ENCODE measurements around the gene STARD6.
A peak's percentile ranks its signal among the peaks of the same experiment; 100 is the strongest.

STARD6 gene

DNA sequence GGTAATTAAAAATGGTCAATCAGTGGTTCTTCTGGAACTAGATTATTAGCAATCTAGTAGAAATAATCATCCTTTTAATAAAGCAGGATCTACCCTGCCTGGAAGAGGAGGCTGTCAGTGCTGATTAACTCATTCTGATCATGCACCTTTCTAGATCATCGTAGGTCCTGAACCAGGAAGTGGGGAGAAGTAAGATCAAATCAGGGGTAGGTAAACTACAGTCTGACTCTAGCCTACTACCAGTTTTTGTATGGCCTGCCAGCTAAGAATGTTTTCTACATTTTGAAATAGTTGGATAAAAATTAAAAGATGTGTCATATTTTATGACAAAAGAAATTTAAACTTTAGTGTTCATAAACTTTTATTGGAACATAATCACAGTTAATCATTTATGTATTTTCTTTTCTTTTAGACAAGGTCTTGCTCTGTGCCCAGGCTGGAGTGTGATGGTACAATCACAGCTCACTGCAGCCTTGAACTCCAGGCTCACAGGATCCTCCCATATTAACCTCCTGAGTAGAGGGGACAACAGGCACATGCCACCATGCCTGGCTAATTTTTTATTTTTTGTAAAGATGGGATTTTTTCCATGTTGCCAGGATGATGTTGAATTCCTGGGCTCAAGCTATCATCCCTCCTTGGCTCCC is 36.1 kb upstream of the STARD6 start:
- no peak overlapping the region for H3K9ac ChIP-seq (ENCODE audit: low read length)
- peaks cover 4% of the 10 kb centered on the region for H3K4me1 ChIP-seq (ENCODE audit: insufficient read depth, low read length, severe bottlenecking)
- no peak overlapping the region for H2AFZ ChIP-seq (ENCODE audit: low read length)
- no peak overlapping the region for H3K27ac ChIP-seq (ENCODE audit: low read depth, low read length, poor library complexity, severe bottlenecking)
- no peak overlapping the region for H3K4me2 ChIP-seq (ENCODE audit: low read length)
- H3K79me2 ChIP-seq (ENCODE audit: insufficient read depth, low read length) = no peaks in the 10 kb centered on the region
- no peaks in the 10 kb centered on the region for H3K9me3 ChIP-seq (ENCODE audit: low read length)
- H3K4me3 ChIP-seq (ENCODE audit: low read depth, low read length, poor library complexity, severe bottlenecking) = no peak overlapping the region
- no peaks in the 10 kb centered on the region for H3K9me2 ChIP-seq (ENCODE audit: low read depth, low read length)
- TF ChIP-seq EZH2 (IDR thresholded peaks at IDR 0.05; ENCODE audit: borderline replicate concordance, low read length) = no peak
- TF ChIP-seq, protein P1, sequence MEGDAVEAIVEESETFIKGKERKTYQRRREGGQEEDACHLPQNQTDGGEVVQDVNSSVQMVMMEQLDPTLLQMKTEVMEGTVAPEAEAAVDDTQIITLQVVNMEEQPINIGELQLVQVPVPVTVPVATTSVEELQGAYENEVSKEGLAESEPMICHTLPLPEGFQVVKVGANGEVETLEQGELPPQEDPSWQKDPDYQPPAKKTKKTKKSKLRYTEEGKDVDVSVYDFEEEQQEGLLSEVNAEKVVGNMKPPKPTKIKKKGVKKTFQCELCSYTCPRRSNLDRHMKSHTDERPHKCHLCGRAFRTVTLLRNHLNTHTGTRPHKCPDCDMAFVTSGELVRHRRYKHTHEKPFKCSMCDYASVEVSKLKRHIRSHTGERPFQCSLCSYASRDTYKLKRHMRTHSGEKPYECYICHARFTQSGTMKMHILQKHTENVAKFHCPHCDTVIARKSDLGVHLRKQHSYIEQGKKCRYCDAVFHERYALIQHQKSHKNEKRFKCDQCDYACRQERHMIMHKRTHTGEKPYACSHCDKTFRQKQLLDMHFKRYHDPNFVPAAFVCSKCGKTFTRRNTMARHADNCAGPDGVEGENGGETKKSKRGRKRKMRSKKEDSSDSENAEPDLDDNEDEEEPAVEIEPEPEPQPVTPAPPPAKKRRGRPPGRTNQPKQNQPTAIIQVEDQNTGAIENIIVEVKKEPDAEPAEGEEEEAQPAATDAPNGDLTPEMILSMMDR (IDR thresholded peaks at IDR 0.05; ENCODE audit: low read length) = no peak
- H3K27me3 ChIP-seq (ENCODE audit: insufficient read depth, low read length) = no peaks in the 10 kb centered on the region
- no peaks in the 10 kb centered on the region for H3K36me3 ChIP-seq (ENCODE audit: insufficient read depth, low read length)
- no peaks in the 10 kb centered on the region for H4K20me1 ChIP-seq (ENCODE audit: insufficient read depth, low read length)
- H3F3A ChIP-seq (ENCODE audit: insufficient read depth, low read length) = no peaks in the 10 kb centered on the region

DNA sequence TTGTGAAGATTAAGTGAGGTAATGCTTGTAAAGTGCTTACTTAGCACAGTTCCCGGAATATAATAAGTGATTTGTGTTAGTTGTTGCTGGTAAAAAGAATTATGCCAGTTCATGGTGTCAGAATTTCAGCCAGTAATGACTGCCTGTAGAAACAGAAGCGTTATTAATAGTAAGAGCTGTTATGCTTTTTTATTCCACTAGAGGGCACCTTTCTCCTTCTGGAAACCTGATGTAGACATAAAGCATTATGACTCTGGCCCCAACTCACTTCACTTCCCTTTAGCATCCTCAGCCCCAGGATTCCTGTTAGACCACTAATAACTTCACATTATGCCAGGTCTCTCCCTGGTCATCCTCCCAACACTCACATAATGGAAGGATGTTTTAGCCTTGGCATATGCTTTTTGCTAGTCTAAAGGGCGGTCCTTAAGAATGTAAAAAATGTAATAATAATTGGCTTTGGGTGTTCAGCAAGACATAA is 34.9 kb upstream of the STARD6 start:
- no peaks in the 10 kb centered on the region for H3K9me2 ChIP-seq (ENCODE audit: low read depth, low read length)
- no peaks in the 10 kb centered on the region for H3F3A ChIP-seq (ENCODE audit: insufficient read depth, low read length)
- no peak overlapping the region for H3K9ac ChIP-seq (ENCODE audit: low read length)
- H3K4me3 ChIP-seq (ENCODE audit: low read depth, low read length, poor library complexity, severe bottlenecking) = no peak overlapping the region
- H4K20me1 ChIP-seq (ENCODE audit: insufficient read depth, low read length) = no peaks in the 10 kb centered on the region
- H3K9me3 ChIP-seq (ENCODE audit: low read length) = no peaks in the 10 kb centered on the region
- H3K27ac ChIP-seq (ENCODE audit: low read depth, low read length, poor library complexity, severe bottlenecking) = no peak overlapping the region
- H3K36me3 ChIP-seq (ENCODE audit: insufficient read depth, low read length) = no peaks in the 10 kb centered on the region
- H3K4me2 ChIP-seq (ENCODE audit: low read length) = no peak overlapping the region
- no peaks in the 10 kb centered on the region for H3K79me2 ChIP-seq (ENCODE audit: insufficient read depth, low read length)
- TF ChIP-seq, protein P1 (IDR thresholded peaks at IDR 0.05; ENCODE audit: low read length) = peak; percentile 69
- no peak for TF ChIP-seq EZH2 (IDR thresholded peaks at IDR 0.05; ENCODE audit: borderline replicate concordance, low read length)
- H3K4me1 ChIP-seq (ENCODE audit: insufficient read depth, low read length, severe bottlenecking) = peaks cover 11% of the 10 kb centered on the region
- no peak overlapping the region for H2AFZ ChIP-seq (ENCODE audit: low read length)
- no peaks in the 10 kb centered on the region for H3K27me3 ChIP-seq (ENCODE audit: insufficient read depth, low read length)

DNA sequence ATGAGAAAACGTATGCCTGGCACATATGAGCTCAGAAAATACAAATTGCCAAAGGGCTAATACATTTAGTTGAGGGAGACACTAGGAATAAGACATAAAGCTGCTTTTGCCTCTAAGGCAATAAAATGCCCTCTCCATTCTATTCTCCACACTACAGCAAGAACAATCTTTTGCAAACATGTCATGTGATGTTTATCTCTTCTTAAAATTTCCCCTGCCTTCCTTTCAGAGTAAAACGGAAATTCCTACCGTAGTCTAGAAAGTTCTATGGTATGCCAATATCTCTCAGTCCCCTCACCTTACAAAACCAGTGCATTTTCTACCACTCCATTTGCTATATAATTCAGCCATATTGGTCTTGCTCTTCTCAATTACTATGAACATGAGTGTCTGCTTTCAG is 33.2 kb upstream of the STARD6 start:
- Histone ChIP-seq H4K20me1 (ENCODE audit: insufficient read depth, low read length) (no peaks in the 10 kb centered on the region), H3K27me3 (ENCODE audit: insufficient read depth, low read length) (no peaks in the 10 kb centered on the region), H3K4me2 (ENCODE audit: low read length) (no peak overlapping the region), H3K9ac (ENCODE audit: low read length) (no peak overlapping the region), H3F3A (ENCODE audit: insufficient read depth, low read length) (no peaks in the 10 kb centered on the region), H3K4me1 (ENCODE audit: insufficient read depth, low read length, severe bottlenecking) (peaks cover 11% of the 10 kb centered on the region), H3K36me3 (ENCODE audit: insufficient read depth, low read length) (no peaks in the 10 kb centered on the region), H3K27ac (ENCODE audit: low read depth, low read length, poor library complexity, severe bottlenecking) (no peak overlapping the region), H3K9me2 (ENCODE audit: low read depth, low read length) (no peaks in the 10 kb centered on the region), H3K9me3 (ENCODE audit: low read length) (no peaks in the 10 kb centered on the region), H3K79me2 (ENCODE audit: insufficient read depth, low read length) (no peaks in the 10 kb centered on the region), H2AFZ (ENCODE audit: low read length) (no peak overlapping the region), H3K4me3 (ENCODE audit: low read depth, low read length, poor library complexity, severe bottlenecking) (no peak overlapping the region)
- TF ChIP-seq, protein P1 (IDR thresholded peaks at IDR 0.05; ENCODE audit: low read length) = no peak
- no peak for TF ChIP-seq EZH2 (IDR thresholded peaks at IDR 0.05; ENCODE audit: borderline replicate concordance, low read length)

All from OCI-LY1 (cell line).